ENCODE data around the gene VAV3. TPM values are rescaled to one million over a fixed set of nuclear protein-coding genes. Genes with fewer than 3 reads are reported as not detected.

VAV3 gene
- total RNA-seq, 1 experiment from 2014 or later, result 10.0 TPM

DNA sequence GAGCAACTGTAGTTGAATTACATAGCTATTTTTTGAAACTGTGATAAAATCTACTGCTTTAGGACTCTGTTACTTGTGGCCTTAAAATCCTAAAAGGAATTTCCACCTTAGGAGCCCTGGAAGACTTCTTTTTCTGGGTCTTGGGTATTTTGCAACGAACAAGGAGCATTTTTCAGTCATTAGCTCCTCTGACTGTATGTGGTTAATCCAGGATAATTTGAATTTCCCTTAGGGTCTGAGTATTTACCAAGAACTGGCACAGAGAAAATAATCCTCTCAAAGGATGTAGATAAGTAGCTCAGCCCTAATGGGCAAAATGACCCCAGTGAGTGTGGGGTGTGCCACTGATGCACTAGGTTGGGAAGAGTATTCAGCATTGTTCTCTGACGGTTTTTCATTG, 170.4 kb downstream of the VAV3 start (continued):
- TF ChIP-seq RELA (CRISPR knock-in tag; IDR thresholded peaks at IDR 0.05; ENCODE audit: borderline replicate concordance), result no peak
- no peak for TF ChIP-seq ZNF423 (CRISPR knock-in tag; IDR thresholded peaks at IDR 0.05)
- TF ChIP-seq, protein P1, sequence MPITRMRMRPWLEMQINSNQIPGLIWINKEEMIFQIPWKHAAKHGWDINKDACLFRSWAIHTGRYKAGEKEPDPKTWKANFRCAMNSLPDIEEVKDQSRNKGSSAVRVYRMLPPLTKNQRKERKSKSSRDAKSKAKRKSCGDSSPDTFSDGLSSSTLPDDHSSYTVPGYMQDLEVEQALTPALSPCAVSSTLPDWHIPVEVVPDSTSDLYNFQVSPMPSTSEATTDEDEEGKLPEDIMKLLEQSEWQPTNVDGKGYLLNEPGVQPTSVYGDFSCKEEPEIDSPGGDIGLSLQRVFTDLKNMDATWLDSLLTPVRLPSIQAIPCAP (CRISPR knock-in tag; IDR thresholded peaks at IDR 0.05), result no peak
- no peak for TF ChIP-seq GABPB1 (CRISPR knock-in tag; IDR thresholded peaks at IDR 0.05)
- TF ChIP-seq, protein P2, sequence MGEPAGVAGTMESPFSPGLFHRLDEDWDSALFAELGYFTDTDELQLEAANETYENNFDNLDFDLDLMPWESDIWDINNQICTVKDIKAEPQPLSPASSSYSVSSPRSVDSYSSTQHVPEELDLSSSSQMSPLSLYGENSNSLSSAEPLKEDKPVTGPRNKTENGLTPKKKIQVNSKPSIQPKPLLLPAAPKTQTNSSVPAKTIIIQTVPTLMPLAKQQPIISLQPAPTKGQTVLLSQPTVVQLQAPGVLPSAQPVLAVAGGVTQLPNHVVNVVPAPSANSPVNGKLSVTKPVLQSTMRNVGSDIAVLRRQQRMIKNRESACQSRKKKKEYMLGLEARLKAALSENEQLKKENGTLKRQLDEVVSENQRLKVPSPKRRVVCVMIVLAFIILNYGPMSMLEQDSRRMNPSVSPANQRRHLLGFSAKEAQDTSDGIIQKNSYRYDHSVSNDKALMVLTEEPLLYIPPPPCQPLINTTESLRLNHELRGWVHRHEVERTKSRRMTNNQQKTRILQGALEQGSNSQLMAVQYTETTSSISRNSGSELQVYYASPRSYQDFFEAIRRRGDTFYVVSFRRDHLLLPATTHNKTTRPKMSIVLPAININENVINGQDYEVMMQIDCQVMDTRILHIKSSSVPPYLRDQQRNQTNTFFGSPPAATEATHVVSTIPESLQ (CRISPR knock-in tag; IDR thresholded peaks at IDR 0.05), result no peak
- no peak for TF ChIP-seq SMAD3 (CRISPR knock-in tag; IDR thresholded peaks at IDR 0.05; ENCODE audit: borderline replicate concordance)

DNA sequence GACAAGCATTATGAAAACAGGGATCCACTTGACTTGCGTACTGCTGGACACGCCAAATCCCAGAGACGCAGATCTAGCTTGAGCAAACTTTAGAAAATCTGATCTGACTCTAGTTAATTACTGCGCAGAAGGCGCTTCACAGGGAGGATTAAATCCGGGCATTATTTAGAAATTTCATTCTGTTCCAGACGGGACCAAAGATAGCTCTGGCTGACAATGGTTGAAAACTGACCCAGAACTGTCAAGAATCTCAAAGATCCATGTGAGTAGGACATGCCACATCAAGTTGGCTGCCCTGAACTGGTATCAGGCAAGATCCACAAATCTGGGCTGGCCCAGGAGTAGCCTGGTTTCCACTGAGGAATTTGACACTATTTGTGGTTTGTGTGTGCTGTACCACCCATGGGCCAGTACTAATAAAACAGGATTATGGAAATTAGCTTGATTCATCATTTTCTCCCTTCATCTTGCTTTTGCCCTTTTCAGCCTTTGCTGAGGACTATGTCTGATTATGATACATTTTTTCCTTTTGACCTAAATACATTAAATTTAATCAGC, 171.0 kb downstream of the VAV3 start:
- DNase-seq (ENCODE audit: low spot score) (no peak), ATAC-seq (no peak)
- Mint-ChIP-seq H3K4me1 (peaks cover 32% of the 10 kb centered on the region), H3K9me3 (no peaks in the 10 kb centered on the region), H3K4me3 (no peak overlapping the region), H3K36me3 (no peaks in the 10 kb centered on the region), H3K27ac (no peak overlapping the region), H3K27me3 (ENCODE audit: low read depth) (no peaks in the 10 kb centered on the region)
- CTCF ChIA-PET, result interaction anchor here (1.0 to 2.3 kb wide), 4 partner anchors 11 to 332 kb away, joined by 3 to 6 read pairs (median 5); partner anchors contain the start of gene VAV3
- POLR2A ChIA-PET, result no interaction called here
- TF ChIP-seq, protein P3, sequence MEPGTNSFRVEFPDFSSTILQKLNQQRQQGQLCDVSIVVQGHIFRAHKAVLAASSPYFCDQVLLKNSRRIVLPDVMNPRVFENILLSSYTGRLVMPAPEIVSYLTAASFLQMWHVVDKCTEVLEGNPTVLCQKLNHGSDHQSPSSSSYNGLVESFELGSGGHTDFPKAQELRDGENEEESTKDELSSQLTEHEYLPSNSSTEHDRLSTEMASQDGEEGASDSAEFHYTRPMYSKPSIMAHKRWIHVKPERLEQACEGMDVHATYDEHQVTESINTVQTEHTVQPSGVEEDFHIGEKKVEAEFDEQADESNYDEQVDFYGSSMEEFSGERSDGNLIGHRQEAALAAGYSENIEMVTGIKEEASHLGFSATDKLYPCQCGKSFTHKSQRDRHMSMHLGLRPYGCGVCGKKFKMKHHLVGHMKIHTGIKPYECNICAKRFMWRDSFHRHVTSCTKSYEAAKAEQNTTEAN (CRISPR knock-in tag; IDR thresholded peaks at IDR 0.05), result no peak
- TF ChIP-seq IRF2 (CRISPR knock-in tag; IDR thresholded peaks at IDR 0.05; ENCODE audit: borderline replicate concordance, low read depth), result no peak
- TF ChIP-seq, protein P4, sequence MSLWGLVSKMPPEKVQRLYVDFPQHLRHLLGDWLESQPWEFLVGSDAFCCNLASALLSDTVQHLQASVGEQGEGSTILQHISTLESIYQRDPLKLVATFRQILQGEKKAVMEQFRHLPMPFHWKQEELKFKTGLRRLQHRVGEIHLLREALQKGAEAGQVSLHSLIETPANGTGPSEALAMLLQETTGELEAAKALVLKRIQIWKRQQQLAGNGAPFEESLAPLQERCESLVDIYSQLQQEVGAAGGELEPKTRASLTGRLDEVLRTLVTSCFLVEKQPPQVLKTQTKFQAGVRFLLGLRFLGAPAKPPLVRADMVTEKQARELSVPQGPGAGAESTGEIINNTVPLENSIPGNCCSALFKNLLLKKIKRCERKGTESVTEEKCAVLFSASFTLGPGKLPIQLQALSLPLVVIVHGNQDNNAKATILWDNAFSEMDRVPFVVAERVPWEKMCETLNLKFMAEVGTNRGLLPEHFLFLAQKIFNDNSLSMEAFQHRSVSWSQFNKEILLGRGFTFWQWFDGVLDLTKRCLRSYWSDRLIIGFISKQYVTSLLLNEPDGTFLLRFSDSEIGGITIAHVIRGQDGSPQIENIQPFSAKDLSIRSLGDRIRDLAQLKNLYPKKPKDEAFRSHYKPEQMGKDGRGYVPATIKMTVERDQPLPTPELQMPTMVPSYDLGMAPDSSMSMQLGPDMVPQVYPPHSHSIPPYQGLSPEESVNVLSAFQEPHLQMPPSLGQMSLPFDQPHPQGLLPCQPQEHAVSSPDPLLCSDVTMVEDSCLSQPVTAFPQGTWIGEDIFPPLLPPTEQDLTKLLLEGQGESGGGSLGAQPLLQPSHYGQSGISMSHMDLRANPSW (CRISPR knock-in tag; conservative IDR thresholded peaks at IDR 0.05; ENCODE audit: low read depth), result no peak

DNA sequence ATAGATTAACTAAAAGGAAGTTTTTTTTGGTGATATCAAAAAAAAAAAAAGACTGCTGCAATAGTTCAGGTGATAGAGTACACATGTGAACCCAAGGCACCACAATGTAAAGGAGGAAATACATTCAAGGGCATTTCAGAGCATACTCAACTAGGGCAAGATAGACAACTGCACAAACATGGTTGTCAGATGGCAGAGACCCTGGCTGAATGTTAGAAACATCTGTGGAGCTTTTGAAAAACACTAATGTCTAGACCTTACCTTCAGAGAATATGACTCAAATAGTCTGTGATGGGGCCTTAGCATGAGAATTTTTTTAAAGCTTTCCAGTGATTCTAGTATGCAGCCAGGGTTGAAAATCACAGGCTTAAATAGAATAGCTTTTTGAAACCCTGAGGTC, 173.6 kb downstream of the VAV3 start:
- Mint-ChIP-seq H3K4me1 (peaks cover 45% of the 10 kb centered on the region), H3K36me3 (no peaks in the 10 kb centered on the region), H3K4me3 (no peak overlapping the region), H3K9me3 (no peaks in the 10 kb centered on the region), H3K27ac (no peak overlapping the region), H3K27me3 (ENCODE audit: low read depth) (no peaks in the 10 kb centered on the region)
- ATAC-seq, result no peak
- DNase-seq (ENCODE audit: low spot score), result no peak
- CTCF ChIA-PET, result interaction anchor here (0.8 to 2.0 kb wide), 3 partner anchors 9 to 334 kb away, joined by 3 to 6 read pairs (median 3); no protein-coding TSS in a partner anchor
- TF ChIP-seq, protein P5, sequence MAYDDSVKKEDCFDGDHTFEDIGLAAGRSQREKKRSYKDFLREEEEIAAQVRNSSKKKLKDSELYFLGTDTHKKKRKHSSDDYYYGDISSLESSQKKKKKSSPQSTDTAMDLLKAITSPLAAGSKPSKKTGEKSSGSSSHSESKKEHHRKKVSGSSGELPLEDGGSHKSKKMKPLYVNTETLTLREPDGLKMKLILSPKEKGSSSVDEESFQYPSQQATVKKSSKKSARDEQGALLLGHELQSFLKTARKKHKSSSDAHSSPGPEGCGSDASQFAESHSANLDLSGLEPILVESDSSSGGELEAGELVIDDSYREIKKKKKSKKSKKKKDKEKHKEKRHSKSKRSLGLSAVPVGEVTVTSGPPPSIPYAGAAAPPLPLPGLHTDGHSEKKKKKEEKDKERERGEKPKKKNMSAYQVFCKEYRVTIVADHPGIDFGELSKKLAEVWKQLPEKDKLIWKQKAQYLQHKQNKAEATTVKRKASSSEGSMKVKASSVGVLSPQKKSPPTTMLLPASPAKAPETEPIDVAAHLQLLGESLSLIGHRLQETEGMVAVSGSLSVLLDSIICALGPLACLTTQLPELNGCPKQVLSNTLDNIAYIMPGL (CRISPR knock-in tag; IDR thresholded peaks at IDR 0.05), result no peak
- TF ChIP-seq TEAD1 (CRISPR knock-in tag; IDR thresholded peaks at IDR 0.05), result no peak
- no peak for TF ChIP-seq ETV6 (CRISPR knock-in tag; IDR thresholded peaks at IDR 0.05)
- TF ChIP-seq IRF2 (CRISPR knock-in tag; IDR thresholded peaks at IDR 0.05; ENCODE audit: borderline replicate concordance, low read depth), result no peak
- no peak for TF ChIP-seq GABPB1 (CRISPR knock-in tag; IDR thresholded peaks at IDR 0.05)
- no peak for TF ChIP-seq MXD4 (CRISPR knock-in tag; IDR thresholded peaks at IDR 0.05; ENCODE audit: borderline replicate concordance)
- TF ChIP-seq NFYB (CRISPR knock-in tag; conservative IDR thresholded peaks at IDR 0.05; ENCODE audit: low read depth), result no peak
- TF ChIP-seq ZNF423 (CRISPR knock-in tag; IDR thresholded peaks at IDR 0.05), result no peak
- POLR2A ChIA-PET, result no interaction called here

Data from WTC11 (cell line).